Stomach smooth muscle (tissue), 2 donors: ENCODE results near the gene MPPED1.

Experiments
- H3K27ac ChIP-seq: one replicate; pipeline ENCODE4 v1.7.0; 2013; ENCODE audit warnings: mild to moderate bottlenecking, low read length, inconsistent platforms
- H3K27me3 ChIP-seq, 2 donors: one replicate each; pipeline ENCODE4 v1.7.0; 2013; ENCODE audit warnings: low read length in 2 of 2; ENCODE audit not compliant: insufficient read depth in 2 of 2, control insufficient read depth in 1 of 2
- H3K36me3 ChIP-seq, 2 donors: one replicate each; pipeline ENCODE4 v1.7.0; 2013; ENCODE audit warnings: low read length in 2 of 2; ENCODE audit not compliant: control insufficient read depth in 2 of 2, insufficient read depth in 2 of 2
- H3K4me1 ChIP-seq: one replicate; pipeline ENCODE4 v1.7.0; 2013; ENCODE audit warnings: low read length; ENCODE audit not compliant: control insufficient read depth, insufficient read depth
- H3K4me3 ChIP-seq, 2 donors: one replicate each; pipeline ENCODE4 v1.7.0; 2013; ENCODE audit warnings: low read length in 2 of 2
- H3K9ac ChIP-seq, 2 donors: one replicate each; pipeline ENCODE4 v1.7.0; 2013; ENCODE audit warnings: low read length in 2 of 2, mild to moderate bottlenecking in 1 of 2
- H3K9me3 ChIP-seq, 2 donors: one replicate each; pipeline ENCODE4 v1.7.0; 2013; ENCODE audit warnings: low read length in 2 of 2; ENCODE audit not compliant: control insufficient read depth in 2 of 2
- donor health status: healthy.
- donor health status: Pancreatic carcinoma.

MPPED1 gene

DNA sequence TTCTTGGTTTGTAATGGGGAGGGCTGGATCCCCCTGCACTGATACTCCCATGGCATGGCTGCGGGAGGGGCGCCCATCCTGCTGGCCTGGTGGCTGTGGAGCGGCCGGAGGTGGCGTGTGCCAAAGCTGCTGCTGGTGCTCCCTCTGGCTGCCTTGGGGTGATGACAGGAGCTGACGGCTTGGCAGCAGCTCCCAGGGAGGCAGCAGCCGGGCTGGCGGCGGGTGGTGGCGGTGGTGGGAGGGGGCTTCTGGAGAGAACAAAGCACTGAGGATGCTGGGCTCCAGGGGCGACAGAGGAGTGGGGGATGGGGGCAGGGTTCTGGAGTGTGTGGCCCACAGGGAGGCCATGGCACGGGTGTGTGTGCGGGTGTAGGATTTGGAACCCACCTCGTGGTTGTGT, 11.4 kb upstream of the MPPED1 start:
- Histone ChIP-seq H3K9me3 (no peaks in the 10 kb centered on the region), H3K36me3 (no peaks in the 10 kb centered on the region), H3K4me3 (no peak overlapping the region), H3K4me1 (no peaks in the 10 kb centered on the region), H3K27ac (no peak overlapping the region), H3K9ac (no peak overlapping the region), H3K27me3 (peaks cover 3 to 6% of the 10 kb centered on the region in 2 donors)

DNA sequence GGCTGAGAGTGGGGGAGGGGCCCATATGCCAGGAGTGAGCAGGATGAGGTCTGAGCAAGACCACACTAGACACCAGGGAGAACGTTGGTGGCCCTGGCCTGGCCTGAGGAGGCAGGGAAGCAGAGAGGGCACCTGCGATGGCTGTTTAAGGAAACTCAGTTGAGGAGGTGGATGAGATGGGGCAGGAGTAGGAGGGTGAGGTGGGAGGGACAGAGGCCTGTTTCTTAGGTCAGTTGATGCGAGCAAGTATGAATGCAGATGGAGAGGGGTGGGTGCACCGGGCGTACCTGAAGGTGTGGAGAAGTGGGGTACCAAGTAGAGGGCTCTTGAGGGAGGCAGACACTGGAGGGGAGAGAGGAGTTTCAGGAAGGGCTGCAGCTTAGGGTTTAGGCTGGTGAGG, 10.6 kb upstream of the MPPED1 start:
- Histone ChIP-seq H3K36me3 (no peaks in the 10 kb centered on the region), H3K9ac (no peak overlapping the region), H3K9me3 (no peaks in the 10 kb centered on the region), H3K27ac (no peak overlapping the region), H3K27me3 (peaks cover 3 to 6% of the 10 kb centered on the region in 2 donors), H3K4me1 (no peaks in the 10 kb centered on the region), H3K4me3 (no peak overlapping the region)

DNA sequence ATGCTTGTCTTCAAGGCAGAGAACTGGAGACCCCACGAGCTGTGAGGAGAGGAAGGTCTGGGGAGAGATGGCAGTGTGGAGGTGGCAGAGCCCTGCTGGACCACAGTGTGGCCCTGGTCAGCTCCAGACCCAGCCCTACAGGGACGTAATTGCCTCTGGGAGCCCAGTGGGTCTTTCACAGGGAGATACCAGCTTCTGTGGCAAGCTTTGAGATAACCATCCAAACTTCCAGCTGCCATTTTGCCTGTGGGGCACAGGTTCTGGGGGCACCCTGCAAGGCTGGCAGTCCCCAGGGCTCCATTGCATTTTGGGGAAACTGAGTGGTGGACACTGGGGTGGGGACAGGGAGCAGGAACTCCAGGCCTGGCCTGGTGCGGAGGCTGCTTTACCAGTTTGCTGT, 10.2 kb upstream of the MPPED1 start:
- Histone ChIP-seq H3K9ac (no peak overlapping the region), H3K4me3 (no peak overlapping the region), H3K27me3 (peaks cover 3 to 6% of the 10 kb centered on the region in 2 donors), H3K27ac (no peak overlapping the region), H3K4me1 (no peaks in the 10 kb centered on the region), H3K36me3 (no peaks in the 10 kb centered on the region), H3K9me3 (no peaks in the 10 kb centered on the region)

- H3K9ac ChIP-seq, result no peak overlapping the region
- no peaks in the 10 kb centered on the region for H3K4me1 ChIP-seq
- peaks cover 3 to 6% of the 10 kb centered on the region in 2 donors for H3K27me3 ChIP-seq
- H3K4me3 ChIP-seq, result no peak overlapping the region
- H3K27ac ChIP-seq, result no peak overlapping the region
- H3K9me3 ChIP-seq, result no peaks in the 10 kb centered on the region
- no peaks in the 10 kb centered on the region for H3K36me3 ChIP-seq
Observed at GRCh38 chr22:43402128-43402527, 9.7 kb upstream of the MPPED1 start.

DNA sequence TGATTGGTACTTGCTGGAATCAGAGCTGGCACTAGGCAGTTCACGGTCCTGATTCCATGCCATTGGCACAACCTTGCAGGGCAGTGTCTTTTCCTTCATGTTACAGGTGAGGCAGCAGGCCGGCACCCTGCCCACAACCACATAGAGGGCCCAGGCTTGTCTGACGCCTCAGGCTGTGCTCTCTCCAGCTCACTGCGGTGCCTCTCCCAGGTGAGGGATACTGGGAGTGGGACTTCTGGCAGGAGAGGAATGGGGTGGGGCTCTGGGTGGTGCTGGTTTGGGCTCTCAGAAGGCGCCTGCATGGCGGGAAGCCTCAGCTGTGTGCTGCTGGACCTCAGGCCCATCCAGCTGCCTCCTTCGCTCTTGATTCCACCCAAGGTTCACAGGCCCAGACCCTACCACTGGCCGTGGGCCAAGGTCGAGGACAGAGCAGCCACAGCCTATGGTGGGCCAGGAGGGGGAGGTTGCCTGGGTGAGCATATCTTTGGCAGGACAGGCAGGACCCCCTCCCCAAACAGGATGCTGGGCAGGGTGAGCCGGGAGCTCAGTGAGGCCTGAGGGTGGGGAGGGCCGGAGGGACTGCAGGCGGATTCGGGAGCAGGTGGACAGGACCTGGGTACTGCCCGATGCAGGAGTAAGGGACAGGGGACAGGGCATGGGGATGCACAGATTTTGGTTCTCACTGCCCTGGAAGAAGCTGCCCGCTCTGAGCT, 7.0 kb upstream of the MPPED1 start:
- Histone ChIP-seq H3K4me1 (no peaks in the 10 kb centered on the region), H3K9me3 (no peaks in the 10 kb centered on the region), H3K9ac (no peak overlapping the region), H3K36me3 (no peaks in the 10 kb centered on the region), H3K4me3 (no peak overlapping the region), H3K27me3 (peaks cover 8 to 10% of the 10 kb centered on the region in 2 donors), H3K27ac (no peak overlapping the region)

DNA sequence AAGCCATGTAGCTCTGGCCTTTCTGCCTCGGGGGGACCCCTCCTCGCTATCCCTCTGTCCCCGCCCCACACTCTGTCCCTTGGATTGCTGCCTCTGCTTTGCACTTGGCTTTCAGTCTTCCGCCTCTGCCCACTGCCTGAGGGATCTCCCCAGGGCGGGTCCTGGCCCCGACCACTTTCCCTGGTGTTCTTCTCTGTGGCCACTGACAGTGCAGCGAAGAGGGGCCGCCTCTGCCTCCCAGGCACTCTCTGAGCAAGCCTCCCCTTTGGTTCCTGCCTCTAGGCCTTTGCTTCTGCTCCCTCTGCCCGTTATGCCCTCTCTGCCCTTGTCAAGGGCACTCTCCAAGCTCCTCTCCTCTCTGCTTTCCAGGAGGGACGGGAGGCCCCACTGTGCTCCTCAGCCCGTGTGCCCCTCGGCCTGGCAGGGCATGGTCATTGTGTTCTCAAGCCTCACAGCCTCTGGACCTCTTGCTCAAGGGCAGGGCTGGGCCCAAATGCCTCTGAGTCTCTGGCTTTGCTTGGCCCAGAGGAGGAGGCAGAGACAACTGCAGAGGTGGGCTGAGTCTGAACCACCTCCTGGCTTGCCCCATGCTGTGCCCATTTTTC, 5.5 kb upstream of the MPPED1 start:
- Histone ChIP-seq H3K9ac (no peak overlapping the region), H3K27ac (no peak overlapping the region), H3K27me3 (peaks cover 19 to 21% of the 10 kb centered on the region in 2 donors), H3K9me3 (no peaks in the 10 kb centered on the region), H3K36me3 (no peaks in the 10 kb centered on the region), H3K4me1 (no peaks in the 10 kb centered on the region), H3K4me3 (no peak overlapping the region)

DNA sequence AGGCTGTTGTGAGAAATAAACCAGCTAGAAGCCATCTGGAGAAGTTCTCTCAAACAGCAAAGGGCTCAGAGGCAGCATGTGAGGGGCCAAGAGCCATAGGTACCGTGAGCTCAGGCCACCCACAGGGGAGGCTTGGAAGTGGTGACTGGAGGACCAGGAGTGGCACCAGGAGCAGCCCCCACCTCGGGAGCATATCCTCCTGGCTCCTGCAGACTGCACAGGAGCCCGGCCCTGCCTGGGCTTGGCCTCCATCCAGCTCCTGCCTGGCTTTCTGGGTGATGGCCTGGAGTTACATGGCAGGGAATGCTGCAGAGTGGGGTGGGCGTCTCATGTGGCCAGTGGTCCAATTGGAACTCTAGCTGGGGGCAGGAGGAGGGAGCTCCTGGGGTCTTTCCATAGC, 4.2 kb upstream of the MPPED1 start:
- H3K27ac ChIP-seq, result no peak overlapping the region
- H3K27me3 ChIP-seq, result peaks cover 22 to 24% of the 10 kb centered on the region in 2 donors

GRCh38 chr22:43408009-43408408, 3.8 kb upstream of the MPPED1 start:
- Histone ChIP-seq H3K9me3 (no peaks in the 10 kb centered on the region), H3K4me3 (no peak overlapping the region), H3K27me3 (peaks cover 25 to 28% of the 10 kb centered on the region in 2 donors), H3K27ac (no peak overlapping the region), H3K4me1 (peaks cover 4% of the 10 kb centered on the region), H3K36me3 (no peaks in the 10 kb centered on the region), H3K9ac (no peak overlapping the region)

More for the DNA sequence above, 4.2 kb upstream of the MPPED1 start:
- Histone ChIP-seq H3K4me3 (no peak overlapping the region), H3K4me1 (peaks cover 4% of the 10 kb centered on the region), H3K36me3 (no peaks in the 10 kb centered on the region), H3K9ac (no peak overlapping the region), H3K9me3 (no peaks in the 10 kb centered on the region)

- H3K4me1 ChIP-seq, result peaks cover 4% of the 10 kb centered on the region
- no peak overlapping the region for H3K27ac ChIP-seq
- H3K9me3 ChIP-seq, result no peaks in the 10 kb centered on the region
- H3K36me3 ChIP-seq, result no peaks in the 10 kb centered on the region
- peaks cover 33 to 35% of the 10 kb centered on the region in 2 donors for H3K27me3 ChIP-seq
- no peak overlapping the region for H3K4me3 ChIP-seq
- no peak overlapping the region for H3K9ac ChIP-seq
Observed at GRCh38 chr22:43409046-43409445, 2.8 kb upstream of the MPPED1 start.

- Histone ChIP-seq H3K27ac (no peak overlapping the region), H3K9ac (no peak overlapping the region), H3K4me3 (no peak overlapping the region), H3K36me3 (no peaks in the 10 kb centered on the region), H3K4me1 (peaks cover 4% of the 10 kb centered on the region), H3K27me3 (peaks cover 41 to 43% of the 10 kb centered on the region in 2 donors), H3K9me3 (no peaks in the 10 kb centered on the region)
Observed at GRCh38 chr22:43409800-43410199, 2.0 kb upstream of the MPPED1 start.
